Neural crest cell (in vitro differentiated cells): Measurements from ENCODE around the gene CGNL1. TPM values are rescaled to one million over a fixed set of nuclear protein-coding genes. Genes with fewer than 3 reads are reported as not detected.
A peak's percentile ranks its signal among the peaks of the same experiment; 100 is the strongest.

Experiments used
- DNase-seq: peaks from one replicate; pipeline ENCODE4 v3.0.0; 2021; ENCODE audit warnings: low read depth, mixed read lengths, low spot score
- H3K27ac Mint-ChIP-seq: one replicate; pipeline ENCODE4 v1.8.0; 2021; ENCODE audit warnings: mild to moderate bottlenecking, mixed read lengths; ENCODE audit not compliant: unreplicated experiment
- H3K27me3 Mint-ChIP-seq: 2 replicates; pipeline ENCODE4 v1.8.0; 2021; ENCODE audit warnings: low read depth, mild to moderate bottlenecking, mixed read lengths
- H3K36me3 Mint-ChIP-seq: 2 replicates; pipeline ENCODE4 v1.8.0; 2021; ENCODE audit warnings: low read depth, mild to moderate bottlenecking, mixed read lengths
- H3K4me1 Mint-ChIP-seq: 2 replicates; pipeline ENCODE4 v1.8.0; 2021; ENCODE audit warnings: mixed read lengths
- H3K4me3 Mint-ChIP-seq: one replicate; pipeline ENCODE4 v1.8.0; 2021; ENCODE audit warnings: mild to moderate bottlenecking, mixed read lengths
- H3K9me3 Mint-ChIP-seq: 2 replicates; pipeline ENCODE4 v1.8.0; 2021; ENCODE audit warnings: mixed read lengths
- CTCF ChIP-seq: fragments of 200-600 bp; sonication (generic); conservative IDR thresholded peaks from 2 replicates; pipeline ENCODE4 v1.5.0; 2021; ENCODE audit warnings: antibody characterized with exemption, mild to moderate bottlenecking
- total RNA-seq: library from RNA; stranded (reverse); gene quantifications from 2 replicates; pipeline ENCODE4 v1.2.1, GENCODE V29; 2021

CGNL1 gene
- total RNA-seq, 1 donor from 2014 or later: 1.2 TPM

GRCh38 chr15:57503051-57503702 lies 126.9 kb downstream of the CGNL1 start:
- no peak for DNase-seq
- Mint-ChIP-seq H3K4me3 (no peak overlapping the region), H3K27ac (no peak overlapping the region), H3K27me3 (no peaks in the 10 kb centered on the region), H3K9me3 (no peaks in the 10 kb centered on the region), H3K36me3 (no peaks in the 10 kb centered on the region), H3K4me1 (peaks cover 17% of the 10 kb centered on the region)
- TF ChIP-seq CTCF: peak; percentile 35

- Mint-ChIP-seq H3K27me3 (no peaks in the 10 kb centered on the region), H3K27ac (no peak overlapping the region), H3K4me1 (peaks cover 23% of the 10 kb centered on the region), H3K36me3 (no peaks in the 10 kb centered on the region), H3K4me3 (no peak overlapping the region), H3K9me3 (no peaks in the 10 kb centered on the region)
- no peak for TF ChIP-seq CTCF
- DNase-seq: no peak
These were observed 127.8 kb downstream of the CGNL1 start for GRCh38 chr15:57503911-57504598.

GRCh38 chr15:57504599-57504940 lies 128.3 kb downstream of the CGNL1 start:
- no peak overlapping the region for H3K27ac Mint-ChIP-seq
- H3K4me1 Mint-ChIP-seq: peaks cover 28% of the 10 kb centered on the region
- TF ChIP-seq CTCF: no peak
- no peaks in the 10 kb centered on the region for H3K9me3 Mint-ChIP-seq
- no peak overlapping the region for H3K4me3 Mint-ChIP-seq
- no peak for DNase-seq
- no peaks in the 10 kb centered on the region for H3K36me3 Mint-ChIP-seq
- H3K27me3 Mint-ChIP-seq: no peaks in the 10 kb centered on the region

- H3K36me3 Mint-ChIP-seq: no peaks in the 10 kb centered on the region
- DNase-seq: no peak
- no peak overlapping the region for H3K27ac Mint-ChIP-seq
- no peaks in the 10 kb centered on the region for H3K9me3 Mint-ChIP-seq
- H3K27me3 Mint-ChIP-seq: no peaks in the 10 kb centered on the region
- H3K4me3 Mint-ChIP-seq: no peak overlapping the region
- TF ChIP-seq CTCF: no peak
- H3K4me1 Mint-ChIP-seq: peaks cover 28% of the 10 kb centered on the region
These were observed 128.9 kb downstream of the CGNL1 start for GRCh38 chr15:57505056-57505715.

GRCh38 chr15:57505949-57506391 lies 129.7 kb downstream of the CGNL1 start:
- no peak overlapping the region for H3K4me3 Mint-ChIP-seq

More at GRCh38 chr15:57505949-57506391, 129.7 kb downstream of the CGNL1 start:
- Mint-ChIP-seq H3K4me1 (peaks cover 28% of the 10 kb centered on the region), H3K27me3 (no peaks in the 10 kb centered on the region), H3K36me3 (no peaks in the 10 kb centered on the region), H3K27ac (peak overlapping the region; percentile 65), H3K9me3 (no peaks in the 10 kb centered on the region)
- TF ChIP-seq CTCF: no peak
- no peak for DNase-seq
